ENCODE results near the gene TMEM69.
"Not testable (repeated sequence)": the region's sequence is repeated elsewhere in the genome, so short reads cannot be mapped to it uniquely, and the experiment has no call there.

TMEM69 gene

GRCh38 chr1:45739641-45740156 is 51.7 kb downstream of the TMEM69 start:
- DNase-seq (ENCODE audit: low spot score): not testable (repeated sequence)

Measured in hematopoietic multipotent progenitor cell treated with erythropoietin and hydrocortisone succinate and interleukin-3 and kit ligand, for 15 days (in vitro differentiated cells).